IPS-11a (cell line): ENCODE results near the gene CROT.

Experiments
- H3K4me3 ChIP-seq: one replicate; pipeline ENCODE4 v1.5.1; 2013; ENCODE audit warnings: low read depth, low read length, control low read depth

CROT gene

DNA sequence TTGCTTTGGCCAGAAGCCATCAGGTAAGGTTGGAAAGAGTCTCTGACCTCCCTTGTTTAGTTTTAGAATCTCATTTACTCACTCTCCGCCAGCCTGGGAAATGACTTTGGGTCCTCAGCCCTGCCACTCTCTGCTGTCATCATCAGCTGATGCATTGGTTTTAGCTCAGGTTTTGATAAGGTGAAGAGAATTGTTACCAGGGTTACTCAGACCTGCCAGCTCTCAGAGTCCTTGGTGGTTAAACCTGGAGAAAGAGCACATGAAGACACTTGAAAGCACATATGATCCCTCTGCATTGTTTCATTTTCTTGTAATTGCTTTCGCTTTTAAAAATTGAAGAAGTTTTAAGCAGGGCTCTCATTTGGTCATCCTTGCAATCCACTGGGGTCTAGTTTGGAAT, 4.0 kb upstream of the CROT start:
- no peak overlapping the region for H3K4me3 ChIP-seq

DNA sequence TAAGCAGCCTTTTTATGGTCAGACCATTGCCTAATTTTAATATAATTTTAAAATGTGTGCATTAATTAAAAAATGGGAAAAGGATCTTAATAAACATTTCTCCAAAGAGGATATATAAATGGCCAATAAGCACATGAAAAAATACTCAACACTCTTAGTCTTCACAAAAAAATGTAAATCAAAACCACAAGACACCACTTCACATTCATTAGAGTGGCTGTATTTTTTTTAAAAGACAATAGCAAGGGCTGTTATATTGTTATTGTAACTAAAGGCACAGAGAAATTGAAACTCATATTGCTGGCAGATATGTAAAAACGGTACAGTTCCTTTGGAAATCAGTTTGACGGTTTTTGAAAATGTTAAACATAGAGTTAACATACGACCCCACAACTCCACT, 3.2 kb upstream of the CROT start:
- H3K4me3 ChIP-seq, result no peak overlapping the region

DNA sequence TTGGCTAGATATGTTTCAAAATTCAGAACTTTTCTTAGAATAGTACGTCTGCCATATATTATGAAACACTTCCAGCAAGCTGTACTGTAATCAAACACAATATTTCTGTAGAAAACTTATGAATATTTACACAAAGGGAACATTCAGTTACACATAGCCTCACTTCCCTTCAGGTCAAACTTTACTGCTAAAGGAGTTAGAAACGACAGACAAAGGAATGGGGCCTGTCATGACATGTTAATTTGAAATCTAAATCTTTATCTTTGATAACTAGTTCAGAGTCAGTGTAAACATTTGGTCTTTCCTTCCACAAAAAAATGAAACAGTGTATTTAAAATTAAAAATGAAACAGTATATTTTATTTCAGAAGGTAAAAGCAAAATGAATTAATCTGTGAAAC, 1.0 kb upstream of the CROT start:
- H3K4me3 ChIP-seq, result peak overlapping the region; percentile 58

DNA sequence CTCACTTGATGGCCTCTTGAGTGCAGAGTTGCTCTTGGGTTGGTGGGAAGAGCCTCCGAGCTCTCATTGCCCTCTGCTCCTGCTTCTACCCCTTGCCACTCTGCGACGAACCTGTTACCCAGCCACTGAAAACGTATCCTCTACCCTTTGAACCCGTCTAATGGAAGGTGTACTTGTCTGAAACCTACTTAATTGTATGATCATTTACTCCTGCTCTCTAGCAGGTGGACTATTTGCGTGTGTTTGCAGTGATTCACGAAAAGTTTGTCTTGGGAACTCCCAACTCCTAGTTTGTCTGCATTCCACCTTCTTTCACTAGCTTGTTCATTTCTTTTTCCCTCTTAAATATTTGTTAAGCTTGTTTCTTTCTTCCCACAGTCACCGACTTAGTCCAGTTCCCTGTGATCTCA, 503 bp downstream of the CROT start:
- H3K4me3 ChIP-seq, result peak overlapping the region; percentile 38

DNA sequence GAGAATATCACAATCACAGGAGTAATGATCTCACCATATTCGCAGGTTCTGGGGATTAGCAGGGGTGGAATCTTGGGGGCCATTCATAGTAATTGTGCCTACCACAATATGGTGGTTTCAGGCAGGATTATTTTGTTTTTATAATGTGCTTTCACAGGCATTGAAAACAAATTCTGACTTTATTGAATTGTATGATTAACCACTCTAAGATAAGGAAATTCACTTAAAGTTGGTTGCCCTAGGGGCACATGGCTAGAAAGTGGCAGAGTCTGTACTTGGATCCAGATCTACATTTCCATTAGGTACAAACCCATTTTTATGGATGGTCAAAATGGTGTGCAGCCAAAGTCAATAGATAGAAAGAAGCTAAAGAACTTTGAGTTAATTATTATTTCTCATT, 1.7 kb downstream of the CROT start:
- no peak overlapping the region for H3K4me3 ChIP-seq

DNA sequence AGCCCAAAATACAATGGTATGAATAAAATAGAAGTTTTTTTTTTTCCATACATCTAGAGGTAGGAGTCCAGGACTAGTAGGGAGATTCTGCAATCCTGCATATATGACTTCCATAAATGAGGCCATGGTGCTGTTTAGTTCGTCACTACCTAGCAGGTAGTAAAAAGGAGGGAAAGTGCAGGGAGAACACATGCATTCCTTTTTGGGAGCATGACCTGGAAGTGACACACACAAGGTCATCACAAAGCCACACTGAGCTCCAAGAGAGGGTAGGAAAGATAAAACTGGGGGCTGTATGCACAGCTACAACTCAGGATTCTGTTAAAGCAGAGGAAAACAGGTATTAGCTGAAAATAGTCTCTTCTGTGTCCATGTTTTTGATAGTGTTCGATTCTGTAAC, 2.2 kb downstream of the CROT start:
- H3K4me3 ChIP-seq, result no peak overlapping the region

DNA sequence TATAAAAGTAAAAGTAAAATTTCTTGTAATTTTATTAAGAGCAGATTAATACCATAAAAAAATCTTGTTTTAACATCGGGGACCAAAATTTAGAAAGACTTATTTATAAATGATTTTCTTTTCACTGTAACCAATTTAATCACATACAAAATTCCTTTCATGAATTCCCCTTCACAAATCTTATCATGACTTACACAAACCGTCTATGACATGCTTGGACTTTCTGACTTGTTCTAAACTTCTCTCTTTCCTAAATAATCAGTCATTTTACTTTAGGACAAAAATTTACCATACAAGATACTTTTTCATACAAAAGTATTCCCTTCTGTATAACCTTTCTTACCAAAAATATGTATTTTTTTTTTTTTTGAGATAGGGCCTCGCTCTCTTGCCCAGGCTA, 9.3 kb downstream of the CROT start:
- no peak overlapping the region for H3K4me3 ChIP-seq

DNA sequence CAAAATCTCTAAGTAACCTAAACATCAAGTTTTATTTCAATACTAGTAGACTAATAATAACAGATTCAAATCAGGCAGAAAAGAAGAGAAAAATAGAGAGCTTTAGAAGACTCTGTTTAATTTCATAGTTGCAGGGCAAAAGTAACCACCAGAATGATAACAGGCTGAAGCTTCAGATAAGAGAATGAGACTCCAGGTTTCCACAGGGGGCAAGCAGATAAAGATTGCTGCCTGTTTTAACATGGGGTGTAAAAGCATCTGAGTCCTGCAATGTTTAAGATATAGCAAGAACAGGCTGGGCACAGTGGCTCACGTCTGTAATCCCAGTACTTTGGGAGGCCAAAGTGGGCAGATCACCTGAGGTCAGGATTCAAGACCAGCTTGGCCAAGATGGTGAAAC, 11.0 kb downstream of the CROT start:
- no peak overlapping the region for H3K4me3 ChIP-seq

DNA sequence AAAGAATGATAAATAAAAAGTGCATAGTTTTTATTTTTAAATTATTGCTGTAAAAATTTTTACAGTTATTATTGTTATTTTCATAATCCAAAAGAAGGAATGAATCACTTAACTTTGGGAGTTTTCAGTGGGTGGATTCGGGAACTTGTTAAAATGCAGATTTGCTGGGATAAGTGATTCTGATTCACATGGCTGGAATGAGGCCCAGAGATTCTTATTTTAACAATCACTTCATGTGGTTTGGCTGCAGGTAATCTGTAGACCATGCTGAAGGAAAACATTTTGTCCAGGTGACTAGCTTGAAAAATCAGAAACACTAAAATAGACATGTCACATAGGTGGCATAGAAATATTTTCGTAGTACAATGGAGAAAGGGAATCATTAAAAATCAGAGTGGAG, 13.9 kb downstream of the CROT start:
- H3K4me3 ChIP-seq, result no peak overlapping the region

DNA sequence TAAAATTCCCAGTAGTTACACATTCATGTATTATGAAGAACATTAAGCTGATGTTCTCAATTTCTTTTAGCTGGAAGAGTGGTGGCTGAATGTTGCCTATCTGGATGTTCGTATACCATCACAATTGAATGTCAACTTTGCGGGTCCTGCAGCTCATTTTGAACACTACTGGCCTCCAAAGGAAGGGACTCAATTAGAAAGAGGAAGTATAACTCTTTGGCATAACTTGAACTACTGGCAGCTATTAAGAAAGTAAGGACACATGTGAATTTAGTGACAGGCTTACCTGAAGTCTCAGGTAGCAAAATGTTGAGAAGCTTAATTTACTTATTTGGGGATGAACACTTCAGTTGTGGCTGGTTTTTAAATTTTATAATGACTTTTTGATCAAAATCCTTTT, 15.9 kb downstream of the CROT start:
- H3K4me3 ChIP-seq, result no peak overlapping the region

DNA sequence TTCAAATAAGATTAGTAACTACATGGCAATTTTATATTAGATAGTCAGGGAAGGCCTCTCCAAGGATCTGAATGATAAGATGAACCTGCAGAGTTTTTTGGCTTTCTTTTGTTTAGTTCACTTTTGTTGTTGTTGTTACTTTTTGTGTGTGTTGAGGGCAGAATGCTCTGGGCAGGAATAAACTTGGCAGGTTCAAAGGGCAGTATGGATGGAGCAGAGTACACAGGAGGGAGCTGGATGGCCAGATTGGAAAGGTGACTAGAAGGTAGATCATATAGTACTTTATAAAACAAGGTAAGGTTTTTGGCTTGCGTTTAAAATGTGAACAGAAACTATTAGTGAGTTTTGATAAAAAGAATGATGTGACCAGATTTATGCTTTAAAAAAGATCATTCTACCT, 17.9 kb downstream of the CROT start:
- H3K4me3 ChIP-seq, result no peak overlapping the region

DNA sequence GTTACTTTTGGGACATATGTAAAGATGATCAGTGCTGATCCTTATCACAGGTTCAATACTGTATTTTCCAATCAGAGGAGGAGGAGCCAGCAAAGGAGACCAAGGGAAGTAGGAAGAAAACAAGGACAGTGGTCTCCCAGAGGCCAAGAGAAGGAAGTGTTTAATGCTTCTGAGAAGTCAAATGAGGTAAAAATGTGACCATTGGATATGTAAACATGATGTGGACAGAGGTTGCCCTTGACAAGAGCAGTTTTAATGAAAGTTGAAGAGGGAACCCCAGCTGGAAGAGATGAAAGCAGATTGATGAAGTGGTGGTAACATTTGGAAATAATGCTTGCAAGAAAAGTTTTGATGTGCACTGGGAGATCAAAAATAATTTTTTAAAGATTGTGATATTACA, 18.8 kb downstream of the CROT start:
- H3K4me3 ChIP-seq, result no peak overlapping the region

DNA sequence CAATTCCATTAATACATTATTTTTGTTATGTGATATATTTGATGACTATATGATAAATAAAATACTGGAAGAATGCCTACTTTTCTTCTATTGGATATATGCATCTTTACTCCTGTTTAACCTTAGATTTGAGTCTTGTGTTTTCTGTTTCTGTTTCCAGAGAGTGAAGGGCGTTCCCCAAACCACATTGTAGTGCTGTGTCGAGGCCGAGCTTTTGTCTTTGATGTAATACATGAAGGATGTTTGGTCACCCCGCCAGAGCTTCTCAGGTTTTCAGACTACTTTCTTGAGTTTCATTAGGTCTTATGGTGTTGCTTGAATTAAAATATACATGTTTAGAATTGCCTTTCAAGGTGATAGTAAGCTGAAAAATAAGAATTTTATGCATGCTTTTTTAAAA, 23.8 kb downstream of the CROT start:
- no peak overlapping the region for H3K4me3 ChIP-seq

DNA sequence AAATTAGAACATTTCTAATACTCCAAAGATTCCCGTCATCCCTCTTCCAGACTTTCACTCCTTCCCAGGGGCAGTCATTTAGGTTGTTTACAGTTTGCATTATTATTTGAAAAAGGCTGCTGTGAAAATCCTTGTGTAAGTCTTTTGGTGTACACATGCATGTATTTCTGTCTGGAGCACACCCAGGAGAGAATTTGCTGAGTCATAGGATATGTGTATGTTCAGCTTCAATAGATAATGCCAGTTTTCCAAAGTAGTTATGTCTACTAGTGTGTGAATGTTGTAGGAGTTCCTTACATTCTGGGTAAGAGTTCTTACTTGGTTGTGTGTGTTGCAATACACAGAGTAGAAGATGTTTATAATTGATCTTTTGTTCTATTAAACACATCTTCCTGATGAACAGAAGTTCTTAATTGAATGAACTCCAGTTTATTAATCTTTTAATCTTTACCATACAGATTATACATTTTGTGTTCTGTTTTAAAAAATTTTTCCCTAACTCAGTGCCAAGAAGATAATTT, 25.3 kb downstream of the CROT start:
- no peak overlapping the region for H3K4me3 ChIP-seq

DNA sequence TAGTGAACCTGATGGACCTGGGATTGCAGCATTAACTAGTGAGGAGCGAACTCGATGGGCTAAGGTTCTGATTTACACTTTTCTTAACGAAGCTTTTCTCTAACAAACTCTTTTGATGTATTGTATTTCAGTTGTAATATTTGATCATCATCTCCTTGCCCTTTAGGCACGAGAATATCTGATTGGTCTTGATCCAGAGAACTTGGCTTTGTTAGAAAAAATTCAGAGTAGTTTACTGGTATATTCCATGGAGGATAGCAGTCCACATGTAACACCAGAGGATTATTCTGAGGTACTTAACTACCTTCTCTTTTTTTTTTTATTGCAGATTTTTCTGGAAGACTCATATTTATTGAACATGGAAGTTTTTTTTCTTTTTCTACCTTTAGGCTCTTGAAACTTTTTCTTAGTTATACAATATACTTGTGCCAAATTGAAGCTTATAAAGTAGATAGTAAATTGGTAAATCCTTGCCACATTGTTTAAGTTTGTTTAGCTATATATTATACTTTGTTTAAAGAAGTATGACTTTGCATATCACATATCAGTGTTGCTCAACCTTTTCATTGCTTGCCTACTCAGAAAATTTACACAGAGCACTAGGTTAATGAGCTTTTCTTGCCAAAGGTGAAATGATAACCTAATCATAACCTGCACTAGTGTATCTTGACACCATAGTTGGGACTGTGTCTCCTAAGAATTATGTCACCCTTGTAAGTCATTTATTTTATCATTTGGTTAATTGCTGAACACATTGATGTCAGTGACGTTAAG, 30.4 kb downstream of the CROT start:
- H3K4me3 ChIP-seq, result no peak overlapping the region

DNA sequence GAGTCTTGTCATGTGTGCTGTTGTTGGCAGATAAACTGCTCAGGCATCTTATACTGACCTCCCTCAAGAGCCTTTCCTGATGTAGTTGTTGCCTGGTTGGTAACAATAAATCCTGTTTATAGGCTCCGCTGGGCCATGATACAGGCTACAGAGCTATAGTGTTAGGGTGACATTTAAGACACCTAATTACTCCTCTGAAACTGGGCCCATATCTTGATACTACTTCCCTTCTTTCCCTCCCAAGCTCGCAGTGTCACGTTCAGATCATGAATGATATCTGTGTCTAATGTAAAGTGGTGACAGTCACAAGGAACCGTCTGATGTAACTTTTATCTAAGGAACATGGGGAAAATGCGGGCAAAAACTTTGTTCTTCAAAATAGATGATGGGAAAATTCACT, 35.4 kb downstream of the CROT start:
- H3K4me3 ChIP-seq, result no peak overlapping the region

DNA sequence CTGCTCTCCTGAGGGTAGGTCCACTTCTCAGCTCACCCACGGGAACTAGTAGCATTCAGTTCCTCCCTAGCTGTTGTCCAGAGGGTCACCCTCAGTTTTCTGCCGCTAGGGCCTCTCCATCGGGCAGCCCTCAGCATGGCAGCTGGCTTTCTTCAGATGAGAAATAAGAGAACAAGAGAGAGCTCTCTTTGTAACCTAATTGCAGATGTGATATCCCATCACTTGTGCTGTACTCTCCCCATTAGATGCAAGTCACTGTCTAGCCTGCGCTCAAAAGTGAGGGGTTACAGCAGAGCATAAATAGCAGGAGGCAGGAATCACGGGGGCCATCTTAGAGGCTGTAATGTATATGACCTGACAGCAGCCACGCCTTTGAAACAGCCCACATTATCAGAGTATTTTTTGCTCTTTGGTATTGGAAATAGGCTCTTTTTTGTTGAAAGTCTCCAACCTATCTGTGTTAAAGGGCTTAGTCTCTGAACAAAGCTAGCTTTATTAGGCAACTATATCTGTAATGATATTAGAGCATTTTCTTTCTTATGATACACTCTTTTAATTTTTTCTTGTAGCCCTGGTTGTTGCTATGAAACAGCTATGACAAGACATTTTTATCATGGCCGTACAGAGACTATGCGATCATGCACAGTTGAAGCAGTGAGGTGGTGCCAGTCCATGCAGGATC, 45.7 kb downstream of the CROT start:
- H3K4me3 ChIP-seq, result no peak overlapping the region

DNA sequence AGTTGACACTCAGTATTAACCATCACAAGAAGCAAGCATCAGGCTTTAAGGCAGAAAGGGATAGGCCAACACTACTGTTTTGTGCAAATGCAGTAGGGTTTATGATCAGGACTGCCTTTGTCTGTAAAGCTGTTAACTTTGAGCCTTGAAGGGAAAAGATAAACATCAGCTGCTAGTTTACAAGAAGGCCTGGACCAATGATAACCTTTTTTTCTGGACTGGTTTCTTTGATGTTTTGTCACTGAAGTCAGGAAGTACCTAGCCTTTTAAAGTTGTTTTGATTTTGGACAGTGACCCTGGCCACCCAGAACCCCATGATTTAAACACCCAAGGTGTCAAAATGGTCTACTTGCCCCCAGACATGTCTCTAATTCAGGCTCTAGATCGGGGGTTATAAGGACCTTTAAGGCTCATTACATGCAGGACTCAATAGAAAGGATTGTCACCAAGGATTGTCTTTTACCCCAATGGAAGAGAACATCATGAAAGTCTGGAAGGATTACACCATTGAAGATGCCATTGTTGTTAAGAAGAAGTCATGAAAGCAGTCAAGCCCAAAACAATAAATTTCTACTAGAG, 50.1 kb downstream of the CROT start:
- no peak overlapping the region for H3K4me3 ChIP-seq

DNA sequence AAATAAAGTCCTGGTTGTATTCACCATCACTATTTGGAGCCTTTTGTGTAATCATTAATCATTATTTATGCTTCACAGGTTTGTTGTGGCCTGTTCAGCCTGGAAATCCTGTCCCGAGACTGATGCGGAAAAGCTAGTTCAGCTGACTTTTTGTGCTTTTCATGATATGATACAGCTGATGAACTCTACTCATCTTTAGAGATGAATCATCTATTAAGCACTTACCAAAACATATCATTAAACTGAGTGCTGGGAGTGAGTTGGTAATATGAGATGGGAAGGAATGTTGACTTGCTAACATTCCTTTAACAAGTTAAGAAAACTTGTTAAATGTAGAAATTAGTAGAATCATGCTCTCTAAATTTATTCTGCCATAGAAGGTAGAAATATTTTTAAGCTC, 53.0 kb downstream of the CROT start:
- H3K4me3 ChIP-seq, result no peak overlapping the region

DNA sequence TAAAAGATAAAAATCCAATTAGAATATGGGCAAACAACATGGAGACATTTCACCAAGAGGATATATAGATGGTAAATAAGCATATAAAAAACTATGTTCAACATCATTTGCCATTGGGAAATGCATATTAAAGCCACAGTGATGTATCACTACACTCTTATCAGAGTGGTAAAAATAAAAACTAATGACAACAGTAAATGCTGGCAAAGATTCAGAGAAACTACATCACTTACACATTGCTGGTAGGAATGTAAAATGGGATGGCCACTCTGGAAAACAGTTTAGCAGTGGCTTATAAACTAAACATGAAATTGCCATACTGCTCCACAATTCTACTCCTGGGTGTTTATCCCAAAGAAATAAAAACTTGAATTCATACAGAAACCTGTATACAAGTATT, 59.2 kb downstream of the CROT start:
- H3K4me3 ChIP-seq, result no peak overlapping the region

DNA sequence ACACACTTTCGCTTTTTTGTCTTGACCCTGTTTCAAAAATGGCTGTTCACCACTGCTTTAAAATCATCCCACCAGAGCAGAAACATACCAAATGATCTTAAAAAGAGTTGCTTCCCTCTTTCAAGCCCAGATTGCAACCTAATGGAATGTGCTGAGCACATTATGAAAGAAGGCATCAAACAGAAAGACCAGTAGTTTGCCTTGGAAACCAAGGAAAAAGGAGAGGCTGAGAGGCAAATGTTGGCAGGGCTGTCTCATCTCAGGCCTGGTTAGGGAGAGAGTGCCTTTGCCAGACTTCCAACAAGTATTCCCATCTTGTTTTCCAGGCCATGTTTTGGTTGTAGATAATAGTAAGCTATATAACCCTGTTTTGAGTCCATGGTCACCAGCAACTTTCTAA, 65.7 kb downstream of the CROT start:
- H3K4me3 ChIP-seq, result no peak overlapping the region

DNA sequence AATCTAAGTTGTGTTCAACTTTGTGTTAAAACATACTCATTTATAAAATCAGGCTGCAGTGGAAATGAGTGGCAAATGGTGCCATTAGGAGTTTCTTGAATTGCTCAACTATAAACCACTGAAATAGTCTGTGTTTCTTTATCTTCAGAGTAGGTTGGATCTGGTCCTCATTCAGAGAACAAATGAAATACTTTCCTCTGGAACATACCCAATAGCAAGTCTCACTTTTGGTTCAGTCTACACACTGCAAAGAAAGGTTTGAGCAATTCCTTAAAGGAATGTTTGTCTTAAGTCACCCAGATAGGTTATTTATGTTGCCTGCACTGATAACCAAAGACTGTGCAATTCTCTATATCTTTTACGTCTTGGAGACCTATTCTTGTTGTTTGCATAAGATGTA, 67.6 kb downstream of the CROT start:
- no peak overlapping the region for H3K4me3 ChIP-seq
